PC-3 (cell line): ENCODE measurements around the gene TTC23. TPM values are rescaled to one million over a fixed set of nuclear protein-coding genes. Genes with fewer than 3 reads are reported as not detected.

ENCODE experiments used
- ATAC-seq: fragments of 200-7000 bp; cut with Tn5 transposase; 2 replicates; pipeline ENCODE4 v1.9.1; 2020; ENCODE audit warnings: mild to moderate bottlenecking, moderate library complexity
- BruUV-seq: library from RNA; stranded (reverse); fragments of 400-500 nt; replicated peaks from 2 replicates; lab custom pipeline; 2021; lab: Mats Ljungman, UMichigan
- CTCF ChIA-PET: fragments of 300-600 bp; sonication (Branson Sonifier 250); formaldehyde crosslinking; loops from one replicate; lab custom pipeline; 2022; ENCODE audit warnings: antibody characterized with exemption; lab: Charles Lee
- POLR2A ChIA-PET: fragments of 300-600 bp; sonication (Branson Sonifier 250); formaldehyde crosslinking; loops from one replicate; lab custom pipeline; 2022; ENCODE audit warnings: antibody characterized with exemption; ENCODE audit not compliant: unreplicated experiment; lab: Charles Lee
- DNase-seq: peaks from one replicate; pipeline ENCODE4 v3.0.0-alpha.2; 2015
- H2AFZ ChIP-seq: fragments of 300-600 bp; sonication (generic); 2 replicates; pipeline ENCODE4 v1.6.0; 2016; ENCODE audit warnings: antibody characterized with exemption, low read length
- H3F3A ChIP-seq: fragments of 300-600 bp; sonication (generic); one replicate; pipeline ENCODE4 v1.6.0; 2017; ENCODE audit warnings: antibody characterized with exemption, low read length, control low read depth, mild to moderate bottlenecking; ENCODE audit not compliant: unreplicated experiment
- H3K27ac ChIP-seq: fragments of 300-600 bp; sonication (generic); 2 replicates; pipeline ENCODE4 v1.5.1; 2016; ENCODE audit warnings: mild to moderate bottlenecking, low read length
- H3K27me3 ChIP-seq: fragments of 300-600 bp; sonication (generic); 2 replicates; pipeline ENCODE4 v1.6.1; 2016; ENCODE audit warnings: low read length, mixed read lengths
- H3K36me3 ChIP-seq: fragments of 300-600 bp; sonication (generic); 2 replicates; pipeline ENCODE4 v1.6.1; 2016; ENCODE audit warnings: low read depth, mixed run types, low read length, mixed read lengths
- H3K4me1 ChIP-seq: fragments of 300-600 bp; sonication (generic); 2 replicates; pipeline ENCODE4 v1.5.1; 2016; ENCODE audit warnings: low read length; ENCODE audit not compliant: insufficient read depth
- H3K4me2 ChIP-seq: fragments of 300-600 bp; sonication (generic); 2 replicates; pipeline ENCODE4 v1.6.0; 2016; ENCODE audit warnings: low read length
- H3K4me3 ChIP-seq: fragments of 300-600 bp; sonication (generic); 2 replicates; pipeline ENCODE4 v1.5.1; 2016; ENCODE audit warnings: mild to moderate bottlenecking, low read length, mixed read lengths
- H3K79me2 ChIP-seq: fragments of 300-600 bp; sonication (generic); 2 replicates; pipeline ENCODE4 v1.6.1; 2017; ENCODE audit warnings: low read length, mixed read lengths
- H3K9ac ChIP-seq: fragments of 300-600 bp; sonication (generic); 2 replicates; pipeline ENCODE4 v1.6.0; 2016; ENCODE audit warnings: mild to moderate bottlenecking, low read length
- H3K9me2 ChIP-seq: fragments of 300-600 bp; sonication (generic); replicated peaks from 2 replicates; pipeline ENCODE4 v1.6.1; 2016; ENCODE audit warnings: mixed run types, low read length, mixed read lengths
- H3K9me3 ChIP-seq: fragments of 300-600 bp; sonication (generic); 2 replicates; pipeline ENCODE4 v1.6.1; 2016; ENCODE audit warnings: low read length, mixed read lengths
- H4K20me1 ChIP-seq: fragments of 300-600 bp; sonication (generic); 2 replicates; pipeline ENCODE4 v1.6.1; 2016; ENCODE audit warnings: low read length, mixed read lengths
- CTCF ChIP-seq: fragments of 300-600 bp; sonication (generic); conservative IDR thresholded peaks from 2 replicates; pipeline ENCODE4 v1.5.1; 2017; ENCODE audit warnings: antibody characterized with exemption, low read depth, mild to moderate bottlenecking, low read length
- EZH2 ChIP-seq: fragments of 300-600 bp; sonication (generic); IDR thresholded peaks from one replicate; pipeline ENCODE4 v1.6.1; 2017; ENCODE audit warnings: antibody characterized with exemption, mild to moderate bottlenecking, low read length; ENCODE audit not compliant: unreplicated experiment
- EZH2phosphoT487 ChIP-seq: fragments of 300-600 bp; sonication (generic); IDR thresholded peaks from 2 replicates; pipeline ENCODE4 v1.6.1; 2018; ENCODE audit warnings: mild to moderate bottlenecking, antibody characterized with exemption, low read length, borderline replicate concordance
- intact Hi-C: fragments of 100-400 bp; cut with micrococcal nuclease; formaldehyde crosslinking; loops from 2 replicates; pipeline ENCODE4 v1.9.0; 2023
- total RNA-seq: library from RNA; depleted of rRNA; stranded (reverse); fragments of >200 nt; gene quantifications from 2 replicates; pipeline ENCODE4 v1.2.3, GENCODE V29; 2014

TTC23 gene
- total RNA-seq, 1 experiment from 2014 or later = 10.4 TPM

GRCh38 chr15:99181545-99181971 is 67.8 kb downstream of the TTC23 start:
- no peaks in the 10 kb centered on the region for H3K27me3 ChIP-seq
- TF ChIP-seq EZH2 (no peak), EZH2phosphoT487 (no peak), CTCF (no peak)
- POLR2A ChIA-PET = no interaction called here

GRCh38 chr15:99180964-99181306 is 68.4 kb downstream of the TTC23 start:
- ATAC-seq (no peak), DNase-seq (no peak)
- Histone ChIP-seq H3F3A (no peaks in the 10 kb centered on the region), H4K20me1 (no peaks in the 10 kb centered on the region), H3K9me3 (no peaks in the 10 kb centered on the region), H3K36me3 (no peaks in the 10 kb centered on the region), H3K79me2 (no peaks in the 10 kb centered on the region), H3K27me3 (no peaks in the 10 kb centered on the region), H3K4me3 (no peak overlapping the region), H3K9ac (no peak overlapping the region), H3K4me1 (no peaks in the 10 kb centered on the region), H2AFZ (no peak overlapping the region), H3K9me2 (no peaks in the 10 kb centered on the region), H3K4me2 (no peak overlapping the region), H3K27ac (no peak overlapping the region)
- CTCF ChIA-PET = no interaction called here
- POLR2A ChIA-PET = no interaction called here
- TF ChIP-seq CTCF (no peak), EZH2phosphoT487 (no peak), EZH2 (no peak)
- intact Hi-C loops = no loop called here
- no TSS peak for BruUV-seq

More at GRCh38 chr15:99181545-99181971, 67.8 kb downstream of the TTC23 start:
- intact Hi-C loops = no loop called here
- Histone ChIP-seq H3K9me3 (no peaks in the 10 kb centered on the region), H3K4me2 (no peak overlapping the region), H3K27ac (no peak overlapping the region), H3F3A (no peaks in the 10 kb centered on the region), H3K9me2 (no peaks in the 10 kb centered on the region), H3K9ac (no peak overlapping the region), H3K79me2 (no peaks in the 10 kb centered on the region), H2AFZ (no peak overlapping the region), H4K20me1 (no peaks in the 10 kb centered on the region), H3K4me3 (no peak overlapping the region), H3K36me3 (no peaks in the 10 kb centered on the region), H3K4me1 (no peaks in the 10 kb centered on the region)
- no peak for ATAC-seq
- CTCF ChIA-PET = no interaction called here
- no peak for DNase-seq
- BruUV-seq = no TSS peak

GRCh38 chr15:99180086-99180963 is 69.1 kb downstream of the TTC23 start:
- DNase-seq (no peak), ATAC-seq (no peak)
- H3K4me1 ChIP-seq = no peaks in the 10 kb centered on the region
- no peaks in the 10 kb centered on the region for H3K9me2 ChIP-seq
- no peak overlapping the region for H2AFZ ChIP-seq
- CTCF ChIA-PET = no interaction called here
- no peak overlapping the region for H3K4me2 ChIP-seq
- no peaks in the 10 kb centered on the region for H3K36me3 ChIP-seq
- POLR2A ChIA-PET = no interaction called here
- no peaks in the 10 kb centered on the region for H3K79me2 ChIP-seq
- H3K4me3 ChIP-seq = no peak overlapping the region
- TF ChIP-seq EZH2 = no peak
- no peaks in the 10 kb centered on the region for H3K27me3 ChIP-seq
- H4K20me1 ChIP-seq = no peaks in the 10 kb centered on the region
- no TSS peak for BruUV-seq
- H3F3A ChIP-seq = no peaks in the 10 kb centered on the region
- no peaks in the 10 kb centered on the region for H3K9me3 ChIP-seq
- intact Hi-C loops = no loop called here
- H3K27ac ChIP-seq = no peak overlapping the region
- no peak overlapping the region for H3K9ac ChIP-seq
